ENCODE results near the gene RAB11FIP2. TPM values are rescaled to one million over a fixed set of nuclear protein-coding genes. Genes with fewer than 3 reads are reported as not detected.

The RAB11FIP2 gene
- total RNA-seq, 4 donors from 2014 or later, result 40.0 to 98.6 (median 74.4) TPM

DNA sequence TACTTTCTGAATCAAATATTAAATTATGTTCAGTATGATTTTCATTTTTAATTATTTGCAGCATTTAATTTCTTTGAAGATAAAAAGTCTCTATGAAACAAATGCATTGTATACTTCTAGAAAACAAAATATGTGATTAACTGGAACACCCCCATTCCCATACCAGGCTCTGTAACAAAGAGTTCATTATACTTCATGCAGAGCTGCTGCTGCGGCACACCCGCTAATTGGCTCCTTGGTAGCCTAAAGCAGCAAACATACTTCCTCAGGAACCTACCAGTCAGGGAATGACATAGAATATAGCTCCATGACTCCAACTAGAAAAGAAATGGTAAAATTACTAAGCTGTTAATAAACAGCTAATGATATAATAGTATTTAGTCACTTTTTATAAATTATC lies 19.3 kb downstream of the RAB11FIP2 start:
- H3K27ac ChIP-seq, result no peak overlapping the region
- intact Hi-C loops (cut with DNase I; ENCODE audit: low total_unique reads), result no loop called here
- no peaks in the 10 kb centered on the region for H3K4me1 ChIP-seq
- no peak overlapping the region for H3K4me3 ChIP-seq
- no peaks in the 10 kb centered on the region for H3K36me3 ChIP-seq
- H3K27me3 ChIP-seq, result no peaks in the 10 kb centered on the region
- TF ChIP-seq, protein P1, sequence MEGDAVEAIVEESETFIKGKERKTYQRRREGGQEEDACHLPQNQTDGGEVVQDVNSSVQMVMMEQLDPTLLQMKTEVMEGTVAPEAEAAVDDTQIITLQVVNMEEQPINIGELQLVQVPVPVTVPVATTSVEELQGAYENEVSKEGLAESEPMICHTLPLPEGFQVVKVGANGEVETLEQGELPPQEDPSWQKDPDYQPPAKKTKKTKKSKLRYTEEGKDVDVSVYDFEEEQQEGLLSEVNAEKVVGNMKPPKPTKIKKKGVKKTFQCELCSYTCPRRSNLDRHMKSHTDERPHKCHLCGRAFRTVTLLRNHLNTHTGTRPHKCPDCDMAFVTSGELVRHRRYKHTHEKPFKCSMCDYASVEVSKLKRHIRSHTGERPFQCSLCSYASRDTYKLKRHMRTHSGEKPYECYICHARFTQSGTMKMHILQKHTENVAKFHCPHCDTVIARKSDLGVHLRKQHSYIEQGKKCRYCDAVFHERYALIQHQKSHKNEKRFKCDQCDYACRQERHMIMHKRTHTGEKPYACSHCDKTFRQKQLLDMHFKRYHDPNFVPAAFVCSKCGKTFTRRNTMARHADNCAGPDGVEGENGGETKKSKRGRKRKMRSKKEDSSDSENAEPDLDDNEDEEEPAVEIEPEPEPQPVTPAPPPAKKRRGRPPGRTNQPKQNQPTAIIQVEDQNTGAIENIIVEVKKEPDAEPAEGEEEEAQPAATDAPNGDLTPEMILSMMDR (IDR thresholded peaks at IDR 0.05), result no peak
- no peak for TF ChIP-seq POLR2A (IDR thresholded peaks at IDR 0.05)
- no peak for DNase-seq
- no peaks in the 10 kb centered on the region for H3K9me3 ChIP-seq

DNA sequence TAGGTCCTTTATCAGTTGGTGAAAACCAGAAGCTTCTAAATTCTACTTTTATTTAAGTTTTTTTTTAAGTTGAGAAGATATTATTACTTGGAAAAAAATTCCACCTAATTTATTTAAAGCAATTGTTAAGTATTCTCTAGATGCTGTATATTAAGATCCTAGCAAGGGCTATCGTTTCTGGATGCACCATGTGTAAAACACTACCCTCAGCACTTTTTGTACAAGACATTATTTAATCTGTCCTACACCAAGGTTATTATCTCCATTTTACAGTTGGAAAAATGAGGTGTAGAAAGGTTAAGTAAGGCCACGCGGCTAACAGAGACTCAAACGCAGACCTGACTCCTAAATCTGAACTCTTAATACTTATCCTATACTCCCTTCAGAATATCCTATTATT lies 19.8 kb downstream of the RAB11FIP2 start:
- no peak for DNase-seq
- H3K9me3 ChIP-seq, result no peaks in the 10 kb centered on the region
- no peak overlapping the region for H3K4me3 ChIP-seq
- no peak for TF ChIP-seq POLR2A (IDR thresholded peaks at IDR 0.05)
- TF ChIP-seq, protein P1 (IDR thresholded peaks at IDR 0.05), result no peak
- no peak overlapping the region for H3K27ac ChIP-seq
- no peaks in the 10 kb centered on the region for H3K4me1 ChIP-seq
- no peaks in the 10 kb centered on the region for H3K36me3 ChIP-seq
- intact Hi-C loops (cut with DNase I; ENCODE audit: low total_unique reads), result no loop called here
- no peaks in the 10 kb centered on the region for H3K27me3 ChIP-seq

DNA sequence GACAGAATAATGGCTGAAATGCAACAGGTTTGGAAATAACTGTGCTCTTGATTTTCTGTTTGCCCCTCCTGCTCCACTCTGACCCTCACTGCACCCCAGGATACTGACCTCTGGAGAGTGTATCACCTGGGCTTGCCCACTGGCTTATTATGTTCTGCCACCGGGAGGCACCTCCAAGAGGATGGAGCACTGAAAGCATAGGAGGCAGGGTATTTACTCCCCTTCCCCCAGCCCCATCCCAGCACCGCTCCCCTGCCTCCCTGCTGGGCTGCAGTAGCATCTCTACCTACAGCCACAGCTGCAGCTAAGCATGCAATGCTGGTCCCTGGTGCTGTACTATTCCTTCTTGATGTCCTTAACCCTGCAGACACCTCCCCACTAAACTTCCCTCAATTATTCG lies 26.4 kb downstream of the RAB11FIP2 start:
- no peaks in the 10 kb centered on the region for H3K27me3 ChIP-seq
- no peaks in the 10 kb centered on the region for H3K36me3 ChIP-seq
- no peaks in the 10 kb centered on the region for H3K4me1 ChIP-seq
- no peak overlapping the region for H3K27ac ChIP-seq
- H3K9me3 ChIP-seq, result no peaks in the 10 kb centered on the region
- no peak for DNase-seq
- intact Hi-C loops (cut with DNase I; ENCODE audit: low total_unique reads), result no loop called here
- H3K4me3 ChIP-seq, result no peak overlapping the region
- TF ChIP-seq, protein P1 (IDR thresholded peaks at IDR 0.05), result no peak
- TF ChIP-seq POLR2A (IDR thresholded peaks at IDR 0.05), result no peak

DNA sequence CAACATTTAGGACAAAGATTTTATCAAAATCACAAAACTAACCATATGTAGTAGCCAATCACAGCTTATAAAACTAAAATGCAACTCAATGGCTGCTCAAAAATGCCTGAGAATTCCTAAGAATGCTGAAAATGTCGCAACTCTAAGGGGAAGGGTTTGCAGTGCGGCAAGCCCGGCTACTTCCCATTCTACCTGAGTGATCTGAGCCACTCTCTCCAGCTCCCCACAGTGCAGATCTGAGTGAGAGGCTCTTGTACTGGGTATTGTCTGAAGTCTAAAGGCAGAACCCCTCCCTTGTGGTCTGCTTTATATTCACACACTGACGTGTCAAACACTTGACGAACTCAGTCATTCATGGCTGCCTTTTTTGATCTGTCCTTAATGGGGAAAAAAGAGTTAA lies 28.9 kb downstream of the RAB11FIP2 start:
- no peak for DNase-seq
- TF ChIP-seq POLR2A (IDR thresholded peaks at IDR 0.05), result no peak
- TF ChIP-seq, protein P1 (IDR thresholded peaks at IDR 0.05), result no peak
- H3K4me1 ChIP-seq, result peaks cover 0 to 4% of the 10 kb centered on the region in 2 donors
- H3K9me3 ChIP-seq, result no peaks in the 10 kb centered on the region
- intact Hi-C loops (cut with DNase I; ENCODE audit: low total_unique reads), result no loop called here
- H3K4me3 ChIP-seq, result no peak overlapping the region
- no peaks in the 10 kb centered on the region for H3K27me3 ChIP-seq
- H3K36me3 ChIP-seq, result no peaks in the 10 kb centered on the region
- H3K27ac ChIP-seq, result no peak overlapping the region

DNA sequence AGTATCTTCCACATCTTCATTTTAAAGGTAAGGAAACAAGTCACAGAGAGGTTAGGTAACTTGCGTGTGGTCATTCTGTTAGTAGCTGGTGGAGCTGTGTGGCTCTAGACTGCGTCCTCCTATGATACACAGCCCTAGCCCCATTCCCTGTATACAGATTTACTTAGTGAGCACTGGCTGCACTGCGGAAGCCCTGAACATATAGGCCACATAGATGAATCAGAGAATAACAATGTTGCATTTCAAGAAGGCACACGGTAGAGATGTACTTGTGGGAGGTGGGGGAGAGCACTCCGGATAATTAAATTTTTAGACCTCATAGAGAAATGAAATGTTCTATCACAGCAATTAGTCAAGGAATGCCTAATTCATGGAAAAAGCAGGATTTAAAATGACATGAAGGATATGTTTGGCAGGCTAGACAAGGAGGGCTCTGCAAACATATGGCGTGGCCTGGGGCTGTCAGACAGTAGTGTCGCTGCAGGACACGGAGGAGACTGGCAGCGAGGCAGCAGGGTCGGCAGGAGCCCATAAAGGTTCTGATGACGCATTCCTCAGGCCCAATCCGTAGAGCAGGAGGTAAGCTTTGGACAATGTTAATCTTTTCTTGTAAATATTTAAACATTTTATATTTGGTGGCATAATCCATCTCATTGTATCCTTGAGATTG lies 29.5 kb downstream of the RAB11FIP2 start:
- no peak overlapping the region for H3K4me3 ChIP-seq
- intact Hi-C loops (cut with DNase I; ENCODE audit: low total_unique reads), result no loop called here
- H3K9me3 ChIP-seq, result no peaks in the 10 kb centered on the region
- H3K27me3 ChIP-seq, result no peaks in the 10 kb centered on the region
- no peak overlapping the region for H3K27ac ChIP-seq
- DNase-seq, result no peak
- H3K36me3 ChIP-seq, result no peaks in the 10 kb centered on the region
- TF ChIP-seq, protein P1 (IDR thresholded peaks at IDR 0.05), result no peak
- TF ChIP-seq POLR2A (IDR thresholded peaks at IDR 0.05), result no peak
- H3K4me1 ChIP-seq, result peaks cover 0 to 4% of the 10 kb centered on the region in 2 donors

All from uterus (tissue), 4 donors.